Limb (tissue), 2 donors: ENCODE results near the gene TMEM30A.

Source experiments
- DNase-seq, 2 donors: peaks; one replicate each; pipeline ENCODE4 v3.0.0-alpha.2; 2016; ENCODE audit errors: extremely low spot score in 2 of 2

Gene TMEM30A

DNA sequence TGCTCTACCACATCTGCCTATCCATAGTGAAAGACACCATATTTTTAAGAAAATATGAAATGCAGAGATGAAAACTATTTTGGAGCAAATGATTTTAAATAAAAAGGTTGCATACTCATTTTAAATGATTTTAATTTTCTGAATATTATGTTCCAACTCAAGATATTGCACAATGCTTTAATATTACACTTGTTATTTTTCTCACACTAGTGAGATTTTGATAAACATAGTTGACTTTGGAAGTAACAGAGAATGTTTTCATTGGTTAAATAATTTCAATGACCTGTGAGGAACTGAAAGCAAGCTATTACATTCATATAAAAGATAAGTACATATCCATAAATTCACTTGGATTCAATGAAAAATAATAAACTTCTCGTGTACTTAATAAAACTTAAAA, 7.2 kb upstream of the TMEM30A start:
- DNase-seq, result no peak

DNA sequence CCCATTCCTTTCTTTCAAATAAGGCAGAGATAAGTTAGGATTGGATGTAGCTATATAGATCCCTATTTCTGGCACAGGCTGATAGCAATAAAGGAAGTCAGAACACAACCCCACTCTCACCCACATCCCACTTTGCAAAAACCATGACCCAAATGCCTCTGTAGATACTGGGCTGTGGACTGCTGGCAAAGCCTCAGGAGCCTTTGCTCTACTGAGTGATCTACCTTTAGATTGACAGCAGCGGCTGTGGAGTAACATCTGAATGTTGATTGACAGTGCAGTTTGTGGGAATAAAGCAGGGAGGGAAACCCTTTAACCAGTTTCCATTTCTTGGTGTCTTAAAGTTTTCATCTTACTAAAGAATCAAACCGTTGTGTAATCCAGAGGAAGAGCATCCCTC, 6.7 kb upstream of the TMEM30A start:
- no peak for DNase-seq

DNA sequence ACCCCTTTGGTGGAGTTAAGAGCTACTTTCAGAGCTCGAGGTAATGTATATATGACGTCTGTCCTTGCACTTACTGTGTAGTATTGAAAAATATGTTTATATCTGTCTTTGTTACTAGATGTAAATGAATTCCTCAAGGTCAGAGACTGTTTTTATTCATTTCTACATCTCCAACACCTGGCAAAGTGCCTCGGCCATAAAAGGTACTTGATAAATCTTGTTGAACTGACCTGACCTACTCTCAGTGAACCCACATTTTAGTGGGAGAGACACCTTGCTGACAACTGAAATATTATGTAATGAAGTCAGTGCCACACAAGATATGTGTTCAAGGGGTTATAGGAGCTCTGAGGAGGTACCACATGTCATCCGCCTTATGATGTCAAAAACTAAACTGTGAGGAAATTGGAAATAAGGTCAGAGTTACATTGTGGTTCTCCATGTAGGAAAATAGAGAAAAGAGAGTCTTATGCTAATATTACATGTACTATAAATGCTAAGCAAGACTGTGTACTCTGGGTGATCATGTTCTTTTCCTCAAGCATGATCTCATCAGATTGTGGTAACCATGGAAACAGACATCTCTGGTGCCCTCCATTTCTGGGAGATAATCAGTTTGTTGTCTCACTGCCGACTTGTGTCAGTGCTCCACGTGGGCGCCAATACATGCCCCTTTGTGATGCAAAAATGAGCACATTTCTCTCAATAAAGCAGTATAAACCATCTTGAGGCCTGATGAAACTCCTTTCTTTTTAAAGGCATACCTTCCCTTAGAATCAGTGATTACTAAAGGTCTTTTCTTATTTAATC, 5.7 kb upstream of the TMEM30A start:
- DNase-seq, result no peak

DNA sequence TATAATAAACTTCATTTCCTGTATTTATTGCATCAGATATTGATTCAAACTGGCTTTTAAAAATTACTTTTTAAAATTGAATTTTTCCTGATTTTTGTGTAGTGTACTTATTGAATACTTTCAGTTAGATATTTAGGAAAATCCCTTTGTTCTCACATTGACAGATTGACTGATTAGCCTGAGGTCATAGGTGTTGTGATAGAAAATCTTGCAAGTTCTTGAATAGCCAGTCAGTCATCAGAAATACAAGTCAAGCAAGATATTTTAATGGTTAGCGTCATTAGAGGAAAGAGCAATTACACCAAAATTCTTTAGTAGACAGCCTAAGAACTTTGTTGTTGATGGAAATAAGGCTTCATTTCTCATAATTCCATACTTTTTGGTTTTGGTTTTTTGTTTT, 3.4 kb upstream of the TMEM30A start:
- no peak for DNase-seq

DNA sequence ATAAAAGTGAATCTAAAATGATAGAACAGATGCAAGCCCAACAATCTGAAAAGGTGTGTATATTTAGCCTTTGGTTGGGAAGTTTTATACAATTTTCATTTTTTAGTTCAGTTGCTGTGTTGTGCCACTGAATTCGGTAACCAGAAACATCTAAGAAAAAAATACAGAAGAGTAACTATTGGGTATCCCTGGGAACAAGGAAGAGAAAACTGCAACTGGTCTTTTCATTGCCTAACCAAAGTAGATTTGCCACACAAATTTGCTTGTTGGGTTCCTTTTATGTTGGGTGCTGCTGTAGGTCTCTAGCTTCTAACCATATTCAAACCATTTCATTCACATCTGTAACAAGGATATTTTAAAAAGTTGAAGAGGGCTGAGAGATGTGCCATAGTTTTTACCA, 2.8 kb upstream of the TMEM30A start:
- DNase-seq, result no peak

DNA sequence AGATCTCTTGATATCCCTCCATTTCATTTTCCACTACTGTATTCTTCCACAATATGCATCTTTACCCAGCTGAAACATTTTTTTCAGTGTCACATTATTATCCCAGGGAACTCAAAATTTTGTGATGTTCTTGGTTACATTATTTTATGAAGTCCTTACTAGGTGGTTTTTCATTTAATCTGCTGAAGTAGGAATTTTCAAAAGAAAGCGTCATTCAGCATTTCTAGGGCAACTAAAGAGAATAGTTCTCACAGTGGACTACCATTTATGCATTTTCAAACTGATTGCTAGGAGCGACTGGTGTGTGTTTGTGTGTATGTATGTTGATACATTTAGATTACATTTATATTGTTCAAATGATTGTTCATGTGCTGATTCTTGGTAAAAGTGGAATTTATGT, 2.4 kb upstream of the TMEM30A start:
- no peak for DNase-seq

DNA sequence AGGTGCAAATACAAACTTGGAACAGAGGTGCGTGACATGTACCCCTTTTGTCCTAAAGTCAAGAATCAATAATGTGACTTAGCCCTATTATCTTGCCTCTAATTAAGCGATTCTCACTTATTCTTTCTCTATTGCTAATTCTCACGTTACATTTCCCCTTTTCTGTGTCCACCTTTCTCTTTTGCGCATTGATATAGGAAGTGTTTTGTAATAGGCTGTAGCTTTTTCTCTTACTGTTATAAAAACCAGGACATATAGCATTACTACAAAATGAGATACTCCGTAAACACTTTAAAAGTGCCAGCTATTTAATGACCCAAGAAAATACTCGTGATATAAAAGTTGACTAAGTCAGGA, 669 bp upstream of the TMEM30A start:
- DNase-seq, result no peak

DNA sequence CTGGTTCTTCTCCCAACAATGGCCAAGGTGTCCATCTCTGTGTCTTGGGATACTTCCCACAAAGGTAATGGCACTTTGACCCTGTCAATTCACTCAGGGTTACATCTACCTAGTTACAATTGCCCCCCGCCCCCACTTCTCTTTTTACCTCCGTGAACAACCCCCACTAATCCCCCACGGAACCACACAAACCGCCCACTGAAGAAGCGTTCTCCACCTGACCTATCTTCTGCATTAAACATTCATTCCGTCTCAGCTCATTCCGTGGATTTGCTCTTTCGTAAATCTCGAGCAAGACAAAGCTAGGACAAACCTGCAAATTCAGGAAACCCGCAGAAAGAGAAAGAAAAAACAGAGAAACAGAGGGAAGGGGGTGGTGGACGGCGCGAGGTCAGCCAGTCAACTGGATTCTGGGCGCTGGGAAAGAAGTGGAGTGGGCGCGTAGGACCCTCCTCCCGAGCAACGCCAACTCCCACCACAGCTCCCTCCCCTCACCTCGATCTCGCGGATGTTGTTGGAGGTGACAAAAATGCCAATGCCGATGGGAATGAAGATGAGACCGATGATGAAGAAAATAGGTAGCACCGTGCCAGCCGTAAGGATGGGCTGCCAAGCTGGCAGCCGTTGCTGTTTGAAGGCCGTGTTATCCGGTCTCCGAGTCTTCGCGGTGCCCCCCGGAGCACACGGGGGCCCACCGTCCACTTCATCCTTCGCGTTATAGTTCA, 523 bp downstream of the TMEM30A start:
- DNase-seq, result peak; percentile 52 to 78

DNA sequence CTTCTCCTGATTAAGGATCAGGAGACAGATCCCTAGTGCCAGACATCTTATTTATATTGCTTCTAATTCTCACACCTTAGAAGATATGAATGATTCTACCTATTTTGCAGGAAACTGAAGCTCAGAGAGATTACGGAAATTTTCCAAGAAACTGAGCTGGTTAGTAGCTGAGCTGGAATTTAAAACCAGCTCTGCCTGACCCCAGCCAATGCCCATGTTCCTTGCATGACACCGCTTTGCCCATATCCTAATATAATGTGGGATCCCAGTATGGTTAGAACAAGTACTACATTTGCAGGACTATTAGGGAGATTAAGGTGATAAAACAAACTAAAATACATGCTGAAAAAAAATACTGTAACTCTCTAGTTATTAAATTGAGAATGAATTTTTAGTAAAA, 1.9 kb downstream of the TMEM30A start:
- DNase-seq, result no peak

DNA sequence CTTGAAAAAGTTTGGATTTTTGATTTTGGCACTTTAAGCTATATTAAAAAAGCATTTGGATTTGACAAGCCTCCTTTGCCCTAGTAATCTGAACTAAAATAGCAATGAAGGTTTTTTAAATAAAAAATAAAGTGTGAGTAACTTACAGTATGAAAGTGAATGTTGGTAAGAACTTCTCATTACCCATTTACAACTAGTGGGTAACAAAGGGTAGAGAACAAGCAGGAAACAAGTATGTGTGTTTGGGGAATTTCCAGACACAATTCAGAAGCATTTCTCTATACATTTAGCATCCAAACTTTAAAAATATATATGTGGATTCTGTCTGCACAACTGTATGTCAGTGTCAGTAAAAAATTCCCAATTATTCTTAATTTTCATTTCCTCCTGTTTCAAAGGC, 2.9 kb downstream of the TMEM30A start:
- no peak for DNase-seq

DNA sequence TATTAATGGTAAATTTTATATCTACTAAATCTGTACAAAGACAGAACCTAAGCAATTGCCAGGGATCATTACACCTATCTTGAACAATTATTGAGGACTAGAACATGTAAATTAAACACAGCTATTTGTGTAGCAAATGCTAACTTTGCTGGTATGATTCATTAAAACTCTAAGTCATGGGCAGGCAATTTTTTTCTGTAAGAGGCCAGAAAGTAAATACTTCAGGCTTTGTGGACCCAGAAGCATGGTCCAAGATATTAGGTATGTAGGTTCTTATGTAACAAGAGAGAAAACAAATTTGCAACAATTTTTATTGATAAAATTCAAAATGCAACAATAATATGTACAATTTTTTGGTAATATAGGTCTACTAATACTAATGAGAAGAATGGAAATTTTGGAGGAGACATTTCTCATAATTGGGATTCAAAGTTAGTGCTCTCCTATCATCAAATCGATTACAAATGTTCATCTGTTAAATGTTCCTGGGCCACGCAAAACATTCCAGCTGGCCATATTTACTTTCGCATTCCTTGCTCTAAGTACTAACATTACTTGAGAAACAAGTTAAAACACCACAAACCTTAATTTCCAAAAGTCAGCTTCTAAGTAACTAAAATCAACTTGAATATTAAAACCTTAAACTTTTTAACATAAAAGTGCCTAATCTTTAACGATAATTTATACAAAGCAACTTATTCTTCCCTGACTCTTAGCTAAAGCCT, 4.3 kb downstream of the TMEM30A start:
- DNase-seq, result no peak

DNA sequence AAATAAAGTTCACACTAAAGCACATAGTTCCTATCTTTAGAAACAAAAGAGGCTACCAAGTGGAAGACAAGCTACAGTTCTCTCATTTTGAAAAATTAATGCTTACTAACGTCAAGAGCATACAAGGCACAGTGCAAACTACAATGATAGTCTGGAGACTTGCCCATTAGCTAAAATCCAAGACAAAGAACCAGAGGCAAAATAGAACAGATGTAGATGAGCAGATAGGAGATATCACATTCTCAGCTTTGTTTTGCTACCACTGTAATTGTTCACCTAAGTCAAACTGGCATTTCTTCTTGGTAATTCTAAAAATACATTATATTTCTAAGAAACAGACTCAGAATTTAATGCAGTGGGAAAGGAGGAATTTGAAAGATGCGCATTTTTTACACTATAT, 5.2 kb downstream of the TMEM30A start:
- DNase-seq, result no peak

DNA sequence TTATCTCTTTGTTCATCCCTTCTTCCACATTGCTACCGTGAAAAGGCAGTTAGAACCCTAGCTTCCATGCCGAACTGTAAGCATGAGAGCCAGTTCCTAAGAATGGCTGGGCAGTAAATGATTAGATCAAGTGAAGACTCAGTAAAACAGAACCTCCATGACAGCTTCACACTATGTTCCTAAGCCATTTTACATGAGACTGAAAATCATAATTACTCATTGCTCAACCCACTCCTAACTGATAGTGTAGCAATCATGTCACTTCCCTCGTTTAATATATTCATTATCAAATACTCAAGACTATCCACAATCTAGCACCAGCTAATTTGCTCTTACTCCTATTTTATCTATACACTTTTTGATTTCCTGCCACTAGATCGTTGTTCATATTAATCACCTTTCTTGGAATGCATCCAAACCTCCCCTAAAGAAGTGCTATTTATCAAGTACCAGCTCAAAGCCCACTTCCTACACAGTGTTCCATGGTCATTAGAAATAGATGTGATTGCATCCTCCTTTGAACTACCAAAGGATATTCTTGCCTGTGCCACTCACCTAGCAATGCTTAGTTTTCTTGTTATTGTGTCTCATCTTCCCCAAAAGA, 6.0 kb downstream of the TMEM30A start:
- DNase-seq, result no peak

DNA sequence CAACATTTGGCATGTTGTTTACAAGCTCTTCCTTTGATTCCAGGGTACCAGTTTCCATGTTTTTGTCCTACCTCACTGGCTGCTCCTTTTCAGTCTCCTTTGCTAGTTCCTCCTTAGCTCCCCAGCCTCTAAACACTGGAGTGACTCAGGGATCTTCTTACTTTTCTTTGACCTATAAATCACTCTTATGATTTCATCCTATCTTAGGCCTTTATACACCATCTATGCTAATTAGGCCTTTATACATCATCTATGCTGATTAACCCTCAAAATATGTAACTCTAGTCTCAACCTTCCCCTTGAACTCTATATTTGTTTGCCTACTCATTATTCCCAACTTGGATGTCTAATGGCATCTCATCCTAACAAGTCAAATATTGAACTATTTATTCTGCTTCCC, 9.5 kb downstream of the TMEM30A start:
- no peak for DNase-seq

DNA sequence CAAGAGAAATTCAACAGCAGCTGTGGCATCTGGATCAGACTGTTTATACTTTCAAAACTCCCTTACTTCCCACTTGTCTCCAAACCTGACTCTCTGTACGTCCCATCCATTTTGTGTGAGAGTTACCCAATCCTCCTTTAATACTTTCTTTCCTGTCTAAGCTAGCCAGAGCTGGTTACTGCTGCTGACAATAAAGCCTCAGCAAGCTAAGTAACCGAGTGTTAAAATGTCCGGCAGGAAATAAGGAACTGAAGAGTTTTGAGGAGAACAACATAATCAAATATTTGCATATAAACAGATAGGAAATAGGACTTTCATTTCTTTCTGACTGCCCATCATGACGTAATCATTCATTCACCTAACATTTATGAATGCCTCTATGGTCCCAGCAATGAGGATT, 11.6 kb downstream of the TMEM30A start:
- DNase-seq, result no peak

DNA sequence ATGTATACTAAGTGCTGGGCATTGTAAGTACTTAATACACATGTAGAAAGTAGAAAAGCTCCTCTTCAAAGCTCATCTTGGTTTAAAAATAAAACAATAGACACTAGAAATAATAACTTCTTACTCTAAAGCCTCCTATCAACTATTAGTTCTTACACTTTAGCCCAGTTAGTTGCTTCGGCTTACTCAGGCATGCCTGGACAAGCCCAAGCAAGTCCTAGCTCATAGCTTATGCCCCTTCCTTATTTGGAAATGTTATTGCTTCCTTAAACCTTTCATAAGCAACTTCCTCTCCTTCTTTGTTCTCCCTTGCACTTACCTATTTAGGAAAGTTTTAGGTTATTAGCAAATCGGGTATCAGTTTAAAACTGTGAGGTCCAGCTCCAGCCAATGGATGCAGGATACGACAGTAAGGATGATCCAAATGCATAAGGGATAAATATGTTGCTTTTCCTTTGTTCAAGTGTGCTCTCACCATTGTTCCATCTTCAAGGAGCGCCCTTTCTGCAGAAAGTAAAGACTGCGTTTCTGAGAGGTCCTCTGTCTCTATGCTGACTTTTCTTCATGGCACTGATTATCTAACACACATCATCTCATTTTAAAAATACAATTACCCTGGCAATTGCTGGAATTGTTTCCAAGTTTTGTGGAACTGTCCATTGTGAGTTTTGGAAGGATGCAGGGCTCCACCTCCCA, 12.3 kb downstream of the TMEM30A start:
- DNase-seq, result no peak

DNA sequence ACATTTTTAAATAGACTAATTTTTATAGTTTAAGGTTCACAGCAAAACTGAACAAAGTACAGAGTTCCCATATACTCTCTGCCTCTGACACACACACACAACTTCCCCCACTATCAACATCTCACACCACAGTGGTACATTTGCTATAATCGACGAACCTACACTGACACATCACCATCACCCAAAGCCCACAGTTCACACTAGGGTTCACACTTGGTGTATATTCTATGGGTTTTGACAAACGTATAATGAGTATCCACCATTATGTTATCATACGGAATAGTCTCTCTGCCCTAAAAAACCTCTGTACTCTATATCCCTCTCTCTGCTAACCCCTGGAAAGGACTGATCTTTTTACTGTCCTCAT, 15.6 kb downstream of the TMEM30A start:
- no peak for DNase-seq

DNA sequence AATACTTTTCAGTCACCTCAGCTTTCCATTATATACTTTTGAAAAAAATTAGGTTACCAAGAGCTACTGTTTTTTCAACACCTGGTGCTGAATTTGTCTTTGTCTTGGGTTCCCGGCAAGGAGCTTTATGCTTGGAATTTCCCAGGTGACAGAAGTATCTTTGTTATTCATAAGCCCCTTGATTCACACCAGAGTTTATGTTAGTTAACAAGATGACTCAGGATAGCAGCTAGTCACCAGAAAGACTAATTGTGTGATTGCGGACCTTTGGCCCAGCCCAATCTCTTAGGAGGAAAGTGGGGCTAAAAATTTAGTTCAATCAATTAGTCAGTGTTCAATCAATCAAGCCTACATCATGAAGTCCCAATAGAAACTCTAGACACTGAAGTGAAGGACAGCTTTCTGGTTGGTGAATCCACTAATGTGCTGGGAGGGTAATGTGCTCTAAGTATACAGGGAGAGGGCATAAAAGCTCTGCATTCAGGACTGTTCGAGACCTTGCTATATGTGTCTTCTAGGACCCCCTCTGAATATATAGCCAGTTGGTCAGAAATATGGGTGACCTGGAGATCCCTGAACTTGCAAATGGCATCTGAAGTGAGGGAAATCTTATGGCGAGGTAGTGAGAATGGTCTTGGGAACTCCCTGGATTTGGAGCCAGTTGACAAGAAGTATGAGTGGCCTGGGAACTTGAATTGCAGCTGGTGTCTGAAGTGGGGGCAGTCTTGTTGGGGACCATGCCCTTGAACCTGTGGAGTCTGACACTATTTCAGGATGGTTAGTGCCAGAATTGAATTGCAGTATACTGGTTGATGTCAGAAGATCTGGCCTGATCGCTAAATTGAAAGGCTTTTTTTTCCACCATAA, 16.2 kb downstream of the TMEM30A start:
- no peak for DNase-seq

DNA sequence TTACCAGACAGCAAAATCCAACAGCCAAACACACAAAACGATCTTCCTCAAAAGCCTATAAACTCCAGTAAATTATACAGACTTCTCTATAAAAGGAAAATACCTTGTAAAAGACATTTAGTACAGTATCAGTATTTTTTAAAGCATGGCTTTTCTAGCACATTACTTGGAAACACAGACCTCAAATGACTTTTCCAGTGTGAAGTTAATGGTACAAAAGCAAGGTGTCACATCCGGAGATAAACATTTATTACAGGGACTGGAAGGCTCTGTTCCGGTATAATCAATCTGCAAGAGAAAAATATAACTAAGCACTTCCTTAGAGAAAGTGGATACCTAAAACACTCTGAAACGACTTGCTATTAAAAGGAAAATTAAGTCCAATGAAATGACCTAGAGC, 17.1 kb downstream of the TMEM30A start:
- no peak for DNase-seq

DNA sequence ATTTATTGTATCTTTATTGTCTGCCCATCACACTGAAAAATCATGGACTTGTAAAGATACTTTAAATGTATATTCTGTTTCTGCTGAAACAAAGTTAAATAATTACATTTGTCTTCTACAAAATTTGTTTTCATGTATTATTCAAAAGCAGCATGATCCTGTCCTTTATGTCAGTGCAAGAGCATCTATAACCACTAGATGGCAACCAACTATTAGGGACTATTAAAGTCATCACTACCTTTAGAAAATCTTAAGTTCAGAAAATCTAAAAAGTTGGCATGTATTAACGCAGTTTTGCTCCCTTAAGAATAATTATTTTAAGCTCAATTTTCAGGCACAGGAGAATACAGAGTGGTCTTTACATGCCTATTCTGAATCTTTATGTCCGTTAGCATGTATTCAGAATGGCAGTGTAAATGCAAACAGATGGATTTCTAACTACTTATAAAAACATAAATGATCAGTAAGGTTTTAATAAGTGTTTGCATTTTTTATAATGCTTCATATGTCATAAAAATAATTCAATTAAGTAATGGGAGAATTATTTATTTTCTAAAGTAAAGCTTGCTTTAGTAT, 17.8 kb downstream of the TMEM30A start:
- DNase-seq, result peak in 1 of 2 donors; percentile 70
